GM12873 (cell line): ENCODE measurements around the gene WBP2.

Source experiments
- TF ChIP-seq, protein P1 (sequence below): IDR thresholded peaks from 2 replicates; pipeline ENCODE4 v1.5.1; 2012; ENCODE audit warnings: low read depth, mild to moderate bottlenecking, moderate library complexity, low read length, control low read depth; ENCODE audit not compliant: insufficient read depth; ENCODE audit errors: missing control alignments

The WBP2 gene

DNA sequence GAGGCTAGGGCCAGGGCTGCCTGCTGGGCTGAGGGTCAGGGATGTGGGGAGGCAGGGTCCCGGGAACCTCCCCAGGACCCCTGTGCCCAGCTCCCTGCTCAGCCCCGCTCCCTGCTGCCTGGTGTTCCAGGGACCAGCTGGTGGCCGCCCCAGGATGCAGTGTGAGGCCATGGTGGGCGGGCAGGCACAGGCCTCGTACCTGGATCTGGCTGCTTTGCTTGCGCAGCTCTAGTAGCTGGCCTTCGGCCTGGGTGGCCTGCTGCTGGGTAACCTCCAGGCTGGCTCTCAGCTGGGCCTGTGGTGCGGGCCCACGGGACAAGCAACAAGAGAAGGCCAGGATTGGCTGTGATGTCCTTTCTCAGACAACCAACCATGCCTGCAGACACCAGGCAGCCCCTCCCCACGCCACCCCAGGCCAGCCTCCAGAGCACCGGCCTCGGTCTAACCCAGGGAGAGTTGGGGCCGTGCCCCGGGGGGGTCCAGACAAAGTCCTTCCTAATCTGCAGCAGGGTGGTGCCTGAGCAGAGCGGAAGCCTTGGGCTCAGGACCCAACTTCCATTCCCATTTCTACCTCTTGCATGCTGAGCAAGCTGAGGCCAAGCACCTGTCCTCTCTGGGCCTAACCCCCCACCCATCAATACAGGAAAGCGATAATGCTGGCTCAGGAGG, 37.6 kb upstream of the WBP2 start:
- TF ChIP-seq, protein P1, sequence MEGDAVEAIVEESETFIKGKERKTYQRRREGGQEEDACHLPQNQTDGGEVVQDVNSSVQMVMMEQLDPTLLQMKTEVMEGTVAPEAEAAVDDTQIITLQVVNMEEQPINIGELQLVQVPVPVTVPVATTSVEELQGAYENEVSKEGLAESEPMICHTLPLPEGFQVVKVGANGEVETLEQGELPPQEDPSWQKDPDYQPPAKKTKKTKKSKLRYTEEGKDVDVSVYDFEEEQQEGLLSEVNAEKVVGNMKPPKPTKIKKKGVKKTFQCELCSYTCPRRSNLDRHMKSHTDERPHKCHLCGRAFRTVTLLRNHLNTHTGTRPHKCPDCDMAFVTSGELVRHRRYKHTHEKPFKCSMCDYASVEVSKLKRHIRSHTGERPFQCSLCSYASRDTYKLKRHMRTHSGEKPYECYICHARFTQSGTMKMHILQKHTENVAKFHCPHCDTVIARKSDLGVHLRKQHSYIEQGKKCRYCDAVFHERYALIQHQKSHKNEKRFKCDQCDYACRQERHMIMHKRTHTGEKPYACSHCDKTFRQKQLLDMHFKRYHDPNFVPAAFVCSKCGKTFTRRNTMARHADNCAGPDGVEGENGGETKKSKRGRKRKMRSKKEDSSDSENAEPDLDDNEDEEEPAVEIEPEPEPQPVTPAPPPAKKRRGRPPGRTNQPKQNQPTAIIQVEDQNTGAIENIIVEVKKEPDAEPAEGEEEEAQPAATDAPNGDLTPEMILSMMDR: no peak

DNA sequence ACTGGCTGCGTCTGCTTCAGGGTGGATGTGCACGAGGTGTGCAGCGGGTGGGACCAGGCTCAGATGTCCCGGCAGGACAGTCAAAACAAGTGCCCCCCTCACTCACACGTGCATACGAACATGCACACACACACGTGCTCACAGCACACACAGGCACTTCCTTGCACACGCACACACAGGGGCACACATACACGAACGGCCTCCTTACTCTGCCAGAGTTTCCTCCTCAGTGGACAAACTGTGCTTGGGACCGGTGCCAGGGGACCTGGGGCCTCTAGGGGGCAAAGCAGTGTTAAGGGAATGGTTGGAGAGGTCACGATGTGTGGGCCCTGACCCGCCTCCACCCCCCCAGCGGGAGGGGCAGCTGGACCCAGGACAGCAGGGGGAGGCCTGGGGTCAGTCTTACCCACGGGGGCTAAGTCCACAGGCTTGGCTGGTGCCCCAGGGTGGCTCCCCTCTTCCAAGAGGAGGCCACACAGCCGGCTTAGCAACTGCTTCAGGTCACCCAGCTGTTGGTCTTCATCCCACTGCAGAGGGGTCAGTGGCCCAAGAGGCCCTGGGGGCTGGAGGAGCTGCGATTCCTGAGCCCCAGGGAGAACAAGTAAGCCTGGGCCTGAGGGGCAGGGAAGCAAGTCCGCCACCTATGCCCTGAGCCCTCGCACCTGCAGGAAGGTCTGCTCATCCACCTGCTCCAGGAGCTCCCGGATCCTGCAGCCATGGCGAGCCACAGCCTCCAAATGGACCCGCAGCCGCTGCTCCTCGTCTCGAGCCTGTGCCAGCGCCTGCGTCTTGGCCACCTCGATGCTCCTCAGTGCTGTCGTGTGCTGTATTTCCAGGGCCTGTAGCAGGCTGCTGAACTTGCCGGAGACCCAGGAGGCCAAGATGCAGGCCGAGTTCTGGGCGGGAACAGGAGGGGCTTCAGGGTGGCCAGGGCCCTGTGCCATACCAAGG, 36.7 kb upstream of the WBP2 start:
- TF ChIP-seq, protein P1: no peak

DNA sequence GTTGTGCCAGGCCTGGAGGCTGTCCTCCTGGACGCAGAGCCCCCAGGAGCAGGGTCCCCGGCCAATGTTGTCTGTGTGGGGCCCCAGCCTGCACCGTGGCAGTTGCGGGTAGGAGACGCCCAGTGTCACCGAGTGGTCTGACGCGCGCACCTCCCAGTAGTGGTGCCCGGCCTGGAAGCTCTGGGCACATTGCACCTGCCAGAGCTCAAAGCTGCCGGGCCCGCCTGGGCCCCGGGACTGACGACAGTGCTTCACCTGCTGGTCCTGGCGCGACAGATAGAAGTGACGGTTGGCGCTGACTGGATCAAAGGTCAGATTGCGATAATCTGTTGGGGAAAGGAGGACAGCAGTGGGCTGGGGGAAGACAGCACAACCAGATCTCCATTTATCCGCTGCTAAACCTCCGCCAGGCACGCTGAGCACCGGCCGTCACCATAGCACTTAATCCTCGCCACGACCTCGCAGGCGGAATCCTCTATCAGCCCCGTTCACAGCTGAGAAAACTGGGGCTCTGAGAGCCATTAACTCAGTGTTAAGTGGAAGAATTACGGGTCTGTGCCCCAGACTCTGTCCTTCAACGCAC, 36.0 kb upstream of the WBP2 start:
- TF ChIP-seq, protein P1: no peak

DNA sequence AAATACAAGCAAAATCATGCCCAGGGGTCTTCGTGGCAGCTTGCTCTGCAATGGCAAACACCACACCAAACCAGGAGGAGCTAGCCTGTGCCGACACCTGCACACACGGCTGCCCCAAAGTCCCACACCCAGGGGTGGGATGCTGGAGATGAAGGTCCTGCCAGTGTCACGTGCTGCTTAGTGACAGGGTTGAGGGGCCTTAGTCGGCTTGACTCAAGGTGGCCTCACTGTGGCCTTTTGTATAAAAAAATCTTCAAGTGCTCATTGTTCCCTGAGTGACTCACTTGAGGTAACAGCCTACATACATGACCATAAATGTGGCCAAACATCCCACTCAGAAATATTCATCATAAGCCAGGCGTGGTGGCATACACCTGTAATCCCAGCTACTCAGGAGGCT, 34.3 kb upstream of the WBP2 start:
- TF ChIP-seq, protein P1: peak; percentile 2

DNA sequence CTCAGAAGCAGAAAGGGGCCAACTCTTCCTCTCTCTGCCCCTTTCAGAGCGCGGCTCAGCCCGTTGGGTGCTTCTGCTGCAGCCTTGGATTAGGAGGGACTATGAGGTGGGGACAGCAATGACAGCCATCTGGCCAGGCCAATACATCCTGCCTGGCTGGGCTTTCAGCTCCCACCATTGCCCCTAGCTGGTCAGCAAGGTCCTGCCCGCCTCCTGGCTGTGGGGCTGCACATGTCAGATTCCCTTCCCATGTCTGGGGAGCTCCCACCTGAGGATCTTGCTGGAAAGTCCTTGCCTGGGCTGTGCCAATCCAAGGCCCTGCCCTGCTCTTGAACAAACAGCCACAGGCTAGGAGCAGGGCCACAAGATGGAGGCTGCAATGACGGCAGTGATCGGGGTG, 33.3 kb upstream of the WBP2 start:
- TF ChIP-seq, protein P1: no peak

DNA sequence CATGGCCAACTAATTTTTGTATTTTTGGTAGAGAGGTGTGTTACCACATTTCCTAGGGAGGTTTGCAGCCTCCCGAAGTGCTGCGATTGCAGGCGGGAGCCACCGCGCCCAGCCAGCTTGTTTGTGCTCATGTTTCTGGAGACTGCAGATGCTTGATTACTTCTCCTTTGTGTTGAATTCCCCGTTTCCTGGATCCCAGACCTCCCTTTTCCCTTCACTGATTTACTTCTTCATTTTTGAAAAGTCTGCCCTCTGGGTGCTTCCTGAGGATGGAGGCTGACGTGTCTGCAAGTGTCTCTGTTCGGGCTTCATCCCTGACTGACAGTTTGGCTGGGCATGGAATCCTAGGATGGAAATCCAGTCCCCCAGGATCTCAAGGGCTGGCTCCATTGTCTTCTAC, 30.3 kb upstream of the WBP2 start:
- TF ChIP-seq, protein P1: no peak
